ENCODE results near the gene RSPH1. TPM values are rescaled to one million over a fixed set of nuclear protein-coding genes. Genes with fewer than 3 reads are reported as not detected.
A peak's percentile ranks its signal among the peaks of the same experiment; 100 is the strongest.

The RSPH1 gene
- total RNA-seq, 6 experiments from 2014 or later: 0.18 to 0.55 (median 0.22) TPM; not detected in 1

- WGBS (ENCODE audit: insufficient coverage, low coverage, low lambda C conversion rate, missing lambda C conversion rate): 89% methylated on average over 3 of the region's 3 CpGs
- intact Hi-C loops (cut with DNase I): no loop called here
Observed at GRCh38 chr21:42465803-42466127, 30.3 kb downstream of the RSPH1 start.

GRCh38 chr21:42465008-42465802 lies 30.8 kb downstream of the RSPH1 start:
- Histone ChIP-seq H3K27ac (peak overlapping the region in 2 of 3 donors; percentile 13 to 51), H3K9me3 (no peaks in the 10 kb centered on the region), H3K4me3 (no peak overlapping the region), H3K4me1 (peaks cover 0 to 56% (median 19%) of the 10 kb centered on the region in 4 donors), H3K27me3 (no peaks in the 10 kb centered on the region), H3K36me3 (no peaks in the 10 kb centered on the region)
- ATAC-seq (peak; percentile 36 to 66 (median 63)), DNase-seq (peak in 2 of 3 donors; percentile 35 to 42)
- WGBS (ENCODE audit: insufficient coverage, low coverage, low lambda C conversion rate, missing lambda C conversion rate): 25% methylated on average over 8 of the region's 8 CpGs
- TF ChIP-seq POLR2A (IDR thresholded peaks at IDR 0.05) (no peak), CTCF (IDR thresholded peaks at IDR 0.05) (no peak)
- intact Hi-C loops (cut with DNase I): no loop called here

More at GRCh38 chr21:42465803-42466127, 30.3 kb downstream of the RSPH1 start:
- ATAC-seq (no peak), DNase-seq (no peak)
- Histone ChIP-seq H3K4me3 (no peak overlapping the region), H3K27ac (peak overlapping the region in 2 of 3 donors; percentile 13 to 51), H3K4me1 (peaks cover 0 to 56% (median 19%) of the 10 kb centered on the region in 4 donors), H3K9me3 (no peaks in the 10 kb centered on the region), H3K27me3 (no peaks in the 10 kb centered on the region), H3K36me3 (no peaks in the 10 kb centered on the region)
- TF ChIP-seq CTCF (IDR thresholded peaks at IDR 0.05) (no peak), POLR2A (IDR thresholded peaks at IDR 0.05) (no peak)

- peak; percentile 2 to 21 (median 14) for ATAC-seq
- no peak overlapping the region for H3K4me3 ChIP-seq
- WGBS (ENCODE audit: insufficient coverage, low coverage, low lambda C conversion rate, missing lambda C conversion rate): 67% methylated on average over 11 of the region's 17 CpGs
- DNase-seq: peak; percentile 42 to 63 (median 56)
- H3K27me3 ChIP-seq: no peaks in the 10 kb centered on the region
- no peaks in the 10 kb centered on the region for H3K36me3 ChIP-seq
- peaks cover 0 to 48% (median 19%) of the 10 kb centered on the region in 4 donors for H3K4me1 ChIP-seq
- H3K9me3 ChIP-seq: no peaks in the 10 kb centered on the region
- no peak overlapping the region for H3K27ac ChIP-seq
- no peak for TF ChIP-seq POLR2A (IDR thresholded peaks at IDR 0.05)
- TF ChIP-seq CTCF (IDR thresholded peaks at IDR 0.05): no peak
- intact Hi-C loops (cut with DNase I): no loop called here
Observed at GRCh38 chr21:42463861-42464515, 32.0 kb downstream of the RSPH1 start.

- 34% methylated on average over 7 of the region's 10 CpGs for WGBS (ENCODE audit: insufficient coverage, low coverage, low lambda C conversion rate, missing lambda C conversion rate)
- Histone ChIP-seq H3K4me3 (no peak overlapping the region), H3K36me3 (no peaks in the 10 kb centered on the region), H3K4me1 (peaks cover 0 to 41% (median 19%) of the 10 kb centered on the region in 4 donors), H3K27me3 (no peaks in the 10 kb centered on the region), H3K9me3 (no peaks in the 10 kb centered on the region), H3K27ac (peak overlapping the region; percentile 28 to 62 (median 56))
- peak; percentile 46 to 81 (median 63) for DNase-seq
- intact Hi-C loops (cut with DNase I): no loop called here
- no peak for TF ChIP-seq CTCF (IDR thresholded peaks at IDR 0.05)
- peak; percentile 13 for TF ChIP-seq POLR2A (IDR thresholded peaks at IDR 0.05)
- peak; percentile 72 to 93 (median 80) for ATAC-seq
Observed at GRCh38 chr21:42461881-42462877, 33.8 kb downstream of the RSPH1 start.
